ENCODE data around the gene SSH3.

Gene SSH3

GRCh38 chr11:67352546-67353316, 49.4 kb downstream of the SSH3 start:
- no peaks in the 10 kb centered on the region for H3K9me3 ChIP-seq
- in situ Hi-C loops (cut with MboI; ENCODE audit: low sequenced_read_pairs), result no loop called here
- H3K4me3 ChIP-seq, result peak overlapping the region; percentile 75
- no peaks in the 10 kb centered on the region for H3K36me3 ChIP-seq (replicated peaks)
- peaks cover 7% of the 10 kb centered on the region; the same call in 1 of the 2 replicates for H3K4me1 ChIP-seq
- no peaks in the 10 kb centered on the region for H3K27me3 ChIP-seq (ENCODE audit: low read depth)
- DNase-seq (ENCODE audit: low spot score in 2 of 2), result no peak

- DNase-seq (ENCODE audit: low spot score in 2 of 2), result peak; percentile 91 to 99
- Histone ChIP-seq H3K4me1 (peaks cover 7% of the 10 kb centered on the region; the same call in 1 of the 2 replicates), H3K4me3 (peak within 1 kb of the TSS; percentile 75), H3K36me3 (replicated peaks) (no peaks in the 10 kb centered on the region), H3K27me3 (ENCODE audit: low read depth) (no peaks in the 10 kb centered on the region), H3K9me3 (no peaks in the 10 kb centered on the region)
- in situ Hi-C loops (cut with MboI; ENCODE audit: low sequenced_read_pairs), result no loop called here
Measured at GRCh38 chr11:67353317-67354074, 50.2 kb downstream of the SSH3 start, which contains the start of gene POLD4. Gene POLD4, minus strand, starts transcription at chr11:67353546. Its CDS starts 147 bp downstream, at chr11:67353399.

- Histone ChIP-seq H3K4me3 (peak overlapping the region; percentile 75), H3K9me3 (no peaks in the 10 kb centered on the region), H3K36me3 (replicated peaks) (no peaks in the 10 kb centered on the region), H3K4me1 (peaks cover 7% of the 10 kb centered on the region; the same call in 1 of the 2 replicates), H3K27me3 (ENCODE audit: low read depth) (no peaks in the 10 kb centered on the region)
- in situ Hi-C loops (cut with MboI; ENCODE audit: low sequenced_read_pairs), result no loop called here
- DNase-seq (ENCODE audit: low spot score in 2 of 2), result no peak
Measured at GRCh38 chr11:67354075-67355022, 51.0 kb downstream of the SSH3 start.

GRCh38 chr11:67355023-67355793, 51.9 kb downstream of the SSH3 start:
- H3K4me3 ChIP-seq, result no peak overlapping the region
- in situ Hi-C loops (cut with MboI; ENCODE audit: low sequenced_read_pairs), result no loop called here
- peaks cover 7% of the 10 kb centered on the region; the same call in 1 of the 2 replicates for H3K4me1 ChIP-seq
- no peak for DNase-seq (ENCODE audit: low spot score in 2 of 2)
- H3K9me3 ChIP-seq, result no peaks in the 10 kb centered on the region
- H3K27me3 ChIP-seq (ENCODE audit: low read depth), result no peaks in the 10 kb centered on the region
- H3K36me3 ChIP-seq (replicated peaks), result no peaks in the 10 kb centered on the region

- DNase-seq (ENCODE audit: low spot score in 2 of 2), result no peak
- Histone ChIP-seq H3K36me3 (replicated peaks) (no peaks in the 10 kb centered on the region), H3K4me3 (no peak overlapping the region), H3K27me3 (ENCODE audit: low read depth) (no peaks in the 10 kb centered on the region), H3K4me1 (peaks cover 7% of the 10 kb centered on the region; the same call in 1 of the 2 replicates), H3K9me3 (no peaks in the 10 kb centered on the region)
- in situ Hi-C loops (cut with MboI; ENCODE audit: low sequenced_read_pairs), result no loop called here
Measured at GRCh38 chr11:67355794-67356386, 52.6 kb downstream of the SSH3 start.

- no peaks in the 10 kb centered on the region for H3K27me3 ChIP-seq (ENCODE audit: low read depth)
- DNase-seq (ENCODE audit: low spot score in 2 of 2), result no peak
- no peaks in the 10 kb centered on the region for H3K36me3 ChIP-seq (replicated peaks)
- peaks cover 7% of the 10 kb centered on the region; the same call in 1 of the 2 replicates for H3K4me1 ChIP-seq
- in situ Hi-C loops (cut with MboI; ENCODE audit: low sequenced_read_pairs), result no loop called here
- H3K9me3 ChIP-seq, result no peaks in the 10 kb centered on the region
- H3K4me3 ChIP-seq, result no peak overlapping the region
Measured at GRCh38 chr11:67356387-67356863, 53.1 kb downstream of the SSH3 start.

- Histone ChIP-seq H3K9me3 (no peaks in the 10 kb centered on the region), H3K4me3 (no peak overlapping the region), H3K27me3 (ENCODE audit: low read depth) (no peaks in the 10 kb centered on the region), H3K36me3 (replicated peaks) (no peaks in the 10 kb centered on the region), H3K4me1 (peaks cover 7% of the 10 kb centered on the region; the same call in 1 of the 2 replicates)
- in situ Hi-C loops (cut with MboI; ENCODE audit: low sequenced_read_pairs), result no loop called here
- DNase-seq (ENCODE audit: low spot score in 2 of 2), result peak; percentile 79 to 83
Measured at GRCh38 chr11:67356864-67357561, 53.7 kb downstream of the SSH3 start.

GRCh38 chr11:67357831-67358670, 54.7 kb downstream of the SSH3 start:
- H3K4me1 ChIP-seq, result peaks cover 4% of the 10 kb centered on the region; the same call in 1 of the 2 replicates
- H3K4me3 ChIP-seq, result no peak overlapping the region
- H3K9me3 ChIP-seq, result no peaks in the 10 kb centered on the region
- H3K36me3 ChIP-seq (replicated peaks), result no peaks in the 10 kb centered on the region
- in situ Hi-C loops (cut with MboI; ENCODE audit: low sequenced_read_pairs), result no loop called here
- no peak for DNase-seq (ENCODE audit: low spot score in 2 of 2)
- H3K27me3 ChIP-seq (ENCODE audit: low read depth), result no peaks in the 10 kb centered on the region
